Muscle of leg (tissue), 11 donors: ENCODE data around the gene ZSWIM7. TPM values are rescaled to one million over a fixed set of nuclear protein-coding genes. Genes with fewer than 3 reads are reported as not detected.
A peak's percentile ranks its signal among the peaks of the same experiment; 100 is the strongest.

Source experiments
- DNase-seq: peaks from one replicate; pipeline ENCODE4 v3.0.0; 2013
- H3K27ac ChIP-seq: one replicate; pipeline ENCODE4 v1.5.1; 2013; ENCODE audit warnings: mild to moderate bottlenecking, low read length, control low read depth
- H3K27me3 ChIP-seq: one replicate; pipeline ENCODE4 v1.6.1; 2013; ENCODE audit warnings: low read length; ENCODE audit not compliant: control insufficient read depth, insufficient read depth
- H3K36me3 ChIP-seq: one replicate; pipeline ENCODE4 v1.6.1; 2013; ENCODE audit warnings: low read length; ENCODE audit not compliant: control insufficient read depth, insufficient read depth
- H3K4me1 ChIP-seq: one replicate; pipeline ENCODE4 v1.6.1; 2013; ENCODE audit warnings: low read length; ENCODE audit not compliant: control insufficient read depth, insufficient read depth
- H3K4me3 ChIP-seq: one replicate; pipeline ENCODE4 v1.5.1; 2013; ENCODE audit warnings: low read length, control low read depth
- H3K9me3 ChIP-seq: replicated peaks from 2 replicates; pipeline ENCODE4 v1.6.1; 2013; ENCODE audit warnings: low read depth, low read length; ENCODE audit not compliant: control insufficient read depth
- WGBS: methylation state at CpG from one replicate; pipeline ENCODE4 v1.1.5; 2013; ENCODE audit warnings: missing lambda C conversion rate; ENCODE audit not compliant: insufficient coverage; 5-methylcytosine and 5-hydroxymethylcytosine counted together
- polyA plus RNA-seq, 8 donors: library from polyadenylated mRNA; unstranded; fragments of 120-200 nt; gene quantifications; one replicate each; pipeline versions ENCODE4 v1.2.1 to v1.2.3, GENCODE V29; 2013; ENCODE audit warnings: inconsistent platforms in 1 of 8, low replicate concordance in 1 of 8; ENCODE audit not compliant: insufficient read length in 8 of 8, insufficient read depth in 1 of 8
- total RNA-seq: library from RNA; stranded (reverse); fragments of 120-200 nt; gene quantifications from one replicate; pipeline ENCODE4 v1.2.4, GENCODE V29; 2013

Gene ZSWIM7
- total and polyA plus RNA-seq, 9 donors = 25.3 to 49.5 (median 33.2) TPM

DNA sequence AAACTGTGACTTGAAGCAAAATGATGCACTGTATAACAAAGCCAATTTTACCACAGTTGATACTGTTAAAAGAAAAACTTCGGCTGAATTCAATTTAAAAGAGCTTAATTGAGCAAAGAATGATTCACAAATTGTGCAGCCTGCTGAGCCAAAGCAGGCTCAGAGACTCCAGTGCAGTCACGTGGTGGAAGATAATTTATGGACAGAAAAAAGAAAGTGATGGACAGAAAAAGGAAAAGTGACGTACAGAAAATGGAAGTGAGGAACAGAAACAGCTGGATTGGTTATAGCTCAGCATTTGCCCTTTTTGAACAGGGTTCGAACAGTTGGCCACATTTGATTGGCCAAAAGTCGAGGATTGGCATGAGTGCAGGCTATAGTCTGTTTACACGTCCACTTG, 25.7 kb downstream of the ZSWIM7 start:
- no peak overlapping the region for H3K27ac ChIP-seq
- peaks cover 31% of the 10 kb centered on the region for H3K36me3 ChIP-seq
- H3K4me1 ChIP-seq = no peaks in the 10 kb centered on the region
- WGBS = 78% methylated on average over 3 of the region's 6 CpGs
- H3K4me3 ChIP-seq = no peak overlapping the region
- DNase-seq = no peak
- no peaks in the 10 kb centered on the region for H3K9me3 ChIP-seq
- H3K27me3 ChIP-seq = no peaks in the 10 kb centered on the region

DNA sequence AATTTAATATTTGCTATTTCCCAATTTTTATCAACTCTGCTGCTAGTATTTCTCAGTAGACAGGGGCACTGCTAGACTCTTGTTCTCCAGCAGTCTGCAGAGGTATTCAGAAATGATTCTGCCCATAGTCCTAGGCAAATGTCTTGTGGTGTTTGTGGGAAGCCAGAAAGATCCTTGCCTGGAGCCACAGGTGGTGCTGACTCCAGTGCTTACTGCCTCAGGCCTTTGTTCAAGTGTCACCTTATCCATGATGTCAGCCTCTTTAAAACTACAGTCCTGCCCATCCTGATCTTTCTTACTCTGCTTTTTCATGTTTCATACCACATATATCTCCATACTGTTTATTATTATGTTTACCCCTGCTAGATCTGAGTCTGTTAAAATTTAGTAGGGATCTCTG, 26.5 kb downstream of the ZSWIM7 start:
- H3K36me3 ChIP-seq = peaks cover 24% of the 10 kb centered on the region
- no peak for DNase-seq
- no peaks in the 10 kb centered on the region for H3K27me3 ChIP-seq
- no peak overlapping the region for H3K4me3 ChIP-seq
- H3K9me3 ChIP-seq = no peaks in the 10 kb centered on the region
- no peaks in the 10 kb centered on the region for H3K4me1 ChIP-seq
- no peak overlapping the region for H3K27ac ChIP-seq

DNA sequence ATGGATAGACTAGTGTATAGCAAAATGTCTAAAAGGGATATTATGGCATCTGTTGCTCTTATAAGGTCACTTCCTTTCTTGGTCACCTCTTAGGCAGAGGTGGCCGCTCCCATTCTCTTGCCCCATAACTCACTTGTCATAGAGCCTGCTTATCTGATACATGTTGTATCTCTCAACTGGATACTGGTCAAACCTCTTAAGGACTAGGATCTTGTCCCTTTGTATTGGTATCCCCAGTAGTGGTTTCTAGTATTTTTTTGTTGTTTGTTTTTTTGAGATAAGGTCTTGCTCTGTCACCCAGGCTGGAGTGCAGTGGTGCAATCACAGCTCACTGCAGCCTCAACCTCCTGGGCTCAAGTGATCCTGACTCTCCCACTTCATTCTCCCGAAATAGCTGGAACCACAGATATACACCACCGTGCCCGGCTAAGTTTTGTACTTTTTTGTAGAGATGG, 27.0 kb downstream of the ZSWIM7 start:
- H3K27ac ChIP-seq = no peak overlapping the region
- no peaks in the 10 kb centered on the region for H3K27me3 ChIP-seq
- no peaks in the 10 kb centered on the region for H3K4me1 ChIP-seq
- peaks cover 20% of the 10 kb centered on the region for H3K36me3 ChIP-seq
- WGBS = no CpG with 5 or more reads among the region's 4 CpGs
- H3K9me3 ChIP-seq = no peaks in the 10 kb centered on the region
- no peak overlapping the region for H3K4me3 ChIP-seq
- no peak for DNase-seq

DNA sequence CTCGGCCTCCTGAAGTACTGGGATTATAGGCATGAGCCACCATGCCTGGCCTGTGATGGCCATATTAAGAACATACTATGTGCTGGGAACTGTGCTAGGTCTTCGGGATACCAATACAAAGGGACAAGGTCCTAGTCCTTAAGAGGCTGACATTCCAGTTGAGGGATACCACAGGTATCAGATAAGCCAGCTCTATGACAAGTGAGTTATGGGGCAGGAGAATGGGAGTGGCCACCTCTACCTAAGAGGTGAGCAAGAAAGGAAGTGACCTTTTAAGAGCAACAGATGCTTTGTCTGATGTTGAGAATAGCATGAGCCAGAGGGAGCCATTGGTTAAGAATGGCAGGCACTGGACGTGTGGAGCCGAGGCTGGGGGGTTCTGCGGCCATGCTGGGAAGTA, 27.6 kb downstream of the ZSWIM7 start:
- no peak overlapping the region for H3K4me3 ChIP-seq
- no peaks in the 10 kb centered on the region for H3K9me3 ChIP-seq
- H3K27ac ChIP-seq = no peak overlapping the region
- WGBS = 94% methylated on average over 2 of the region's 5 CpGs
- H3K4me1 ChIP-seq = peaks cover 4% of the 10 kb centered on the region
- no peak for DNase-seq
- H3K36me3 ChIP-seq = peaks cover 14% of the 10 kb centered on the region
- H3K27me3 ChIP-seq = no peaks in the 10 kb centered on the region

DNA sequence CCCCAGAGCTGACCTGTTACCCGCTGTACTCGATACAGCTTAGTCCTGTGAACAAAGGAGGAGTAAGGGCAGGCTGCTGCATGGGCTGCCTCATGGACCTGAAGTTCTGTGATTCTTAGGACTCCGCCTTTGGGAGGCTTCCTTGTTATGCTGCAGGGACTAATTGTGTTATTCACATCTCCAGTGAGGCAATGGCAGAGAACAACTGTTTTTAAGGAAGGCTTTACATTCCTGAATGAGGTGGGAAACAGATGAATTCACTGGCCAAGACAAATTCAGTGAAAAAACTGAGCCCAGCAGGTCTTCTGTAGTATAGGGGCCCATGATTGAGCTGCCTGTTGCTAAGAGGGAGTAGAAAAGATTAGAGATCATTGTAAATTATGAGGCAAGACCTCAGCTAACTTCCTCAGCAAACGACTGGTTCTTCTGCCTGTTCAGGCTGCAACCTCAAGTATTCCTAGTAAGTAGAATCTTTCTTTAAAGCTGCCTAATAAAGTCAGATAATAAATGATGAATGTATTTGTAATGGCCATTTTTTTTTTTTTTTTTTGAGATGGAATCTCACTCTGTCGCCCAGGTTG, 28.3 kb downstream of the ZSWIM7 start:
- no peak for DNase-seq
- Histone ChIP-seq H3K36me3 (peaks cover 7% of the 10 kb centered on the region), H3K4me3 (no peak overlapping the region), H3K9me3 (no peaks in the 10 kb centered on the region), H3K4me1 (peaks cover 9% of the 10 kb centered on the region), H3K27ac (no peak overlapping the region), H3K27me3 (no peaks in the 10 kb centered on the region)
- WGBS = 90% methylated on average over 4 of the region's 5 CpGs

DNA sequence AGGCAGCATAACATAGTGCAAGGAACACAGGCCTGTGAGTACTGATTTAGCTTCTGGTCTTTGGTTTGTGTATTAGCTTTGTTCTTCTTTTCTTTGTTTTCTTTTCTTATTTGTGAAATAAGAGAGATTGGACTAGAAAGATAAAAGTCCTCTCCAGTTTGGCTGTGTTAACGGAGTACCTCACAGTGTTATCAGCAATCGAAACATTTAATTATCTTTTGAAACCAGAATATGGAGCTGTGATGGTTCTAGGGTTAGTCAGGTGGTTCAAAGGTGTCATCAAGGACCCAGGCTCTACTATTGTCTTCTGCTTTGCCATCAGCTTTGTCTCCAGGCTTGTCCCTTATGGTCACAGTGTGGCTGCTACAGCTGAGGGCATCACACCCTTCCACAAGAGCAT, 29.0 kb downstream of the ZSWIM7 start:
- no peak for DNase-seq
- peaks cover 10% of the 10 kb centered on the region for H3K4me1 ChIP-seq
- no peaks in the 10 kb centered on the region for H3K27me3 ChIP-seq
- no peak overlapping the region for H3K27ac ChIP-seq
- H3K4me3 ChIP-seq = no peak overlapping the region
- no peaks in the 10 kb centered on the region for H3K9me3 ChIP-seq
- WGBS = no CpG with 5 or more reads among the region's 2 CpGs
- H3K36me3 ChIP-seq = peaks cover 7% of the 10 kb centered on the region

GRCh38 chr17:15969463-15969862, 30.0 kb downstream of the ZSWIM7 start:
- Histone ChIP-seq H3K27ac (no peak overlapping the region), H3K27me3 (no peaks in the 10 kb centered on the region), H3K36me3 (no peaks in the 10 kb centered on the region), H3K4me1 (peaks cover 10% of the 10 kb centered on the region), H3K9me3 (no peaks in the 10 kb centered on the region), H3K4me3 (no peak overlapping the region)
- DNase-seq = no peak
- 90% methylated on average over 8 of the region's 8 CpGs for WGBS

GRCh38 chr17:15967706-15968399, 31.7 kb downstream of the ZSWIM7 start:
- DNase-seq = no peak
- H3K4me1 ChIP-seq = peaks cover 10% of the 10 kb centered on the region
- WGBS = 88% methylated on average over 8 of the region's 11 CpGs
- no peak overlapping the region for H3K27ac ChIP-seq
- no peak overlapping the region for H3K4me3 ChIP-seq
- no peaks in the 10 kb centered on the region for H3K36me3 ChIP-seq
- no peaks in the 10 kb centered on the region for H3K9me3 ChIP-seq
- H3K27me3 ChIP-seq = no peaks in the 10 kb centered on the region

- 52% methylated on average over 8 of the region's 11 CpGs for WGBS
Observed at GRCh38 chr17:15966879-15967248, 32.6 kb downstream of the ZSWIM7 start.

DNA sequence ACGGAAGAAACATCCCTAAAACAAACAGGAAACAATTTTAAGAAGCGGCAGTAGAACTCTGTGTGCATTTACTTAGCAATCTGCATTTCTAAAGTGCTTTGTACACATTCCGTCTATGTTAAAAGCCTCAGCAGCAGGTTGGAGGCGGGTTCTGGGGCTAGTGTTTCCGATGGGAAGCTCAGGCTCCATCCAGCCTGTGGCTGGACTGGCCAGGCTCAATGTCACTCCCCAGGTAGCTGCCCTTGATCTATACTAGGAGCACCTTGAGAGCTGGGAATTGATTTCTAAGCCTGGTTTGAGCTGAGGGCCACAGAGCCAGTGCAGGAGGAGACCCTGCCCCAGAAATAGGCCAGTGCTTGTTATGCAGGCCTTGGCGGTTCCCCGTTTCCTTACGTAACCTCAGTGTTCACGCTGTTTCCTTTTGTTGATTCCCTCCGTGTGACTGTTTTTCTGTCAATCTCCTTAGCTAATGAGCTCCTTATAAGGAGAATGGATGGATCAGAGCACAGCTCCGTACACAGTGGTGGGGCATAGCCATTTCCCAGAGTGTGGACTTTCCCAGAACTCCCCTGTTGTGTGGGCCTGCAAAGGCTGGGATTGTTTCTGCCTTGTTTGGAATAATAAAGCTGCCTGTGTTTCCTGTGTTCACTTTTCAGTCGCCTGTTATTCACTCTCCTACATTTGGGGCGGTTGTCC, 33.2 kb downstream of the ZSWIM7 start:
- 61% methylated on average over 7 of the region's 13 CpGs for WGBS
- H3K4me1 ChIP-seq = peaks cover 10% of the 10 kb centered on the region
- H3K27me3 ChIP-seq = no peaks in the 10 kb centered on the region
- H3K36me3 ChIP-seq = no peaks in the 10 kb centered on the region
- H3K9me3 ChIP-seq = no peaks in the 10 kb centered on the region
- no peak overlapping the region for H3K27ac ChIP-seq
- DNase-seq = peak; percentile 12
- no peak overlapping the region for H3K4me3 ChIP-seq

More at GRCh38 chr17:15966879-15967248, 32.6 kb downstream of the ZSWIM7 start:
- Histone ChIP-seq H3K4me1 (peaks cover 10% of the 10 kb centered on the region), H3K4me3 (no peak overlapping the region), H3K27ac (no peak overlapping the region), H3K36me3 (no peaks in the 10 kb centered on the region), H3K9me3 (no peaks in the 10 kb centered on the region), H3K27me3 (no peaks in the 10 kb centered on the region)
- no peak for DNase-seq
